GM12878 (cell line): ENCODE measurements around the gene PAQR7.

Source experiments
- CHD2 ChIP-seq: IDR thresholded peaks from 2 replicates; pipeline ENCODE4 v1.6.1; 2011; ENCODE audit warnings: low read depth, low read length, improper control_type of control experiment, borderline replicate concordance
- CREB1 ChIP-seq: IDR thresholded peaks from 2 replicates; pipeline ENCODE4 v1.6.1; 2012; ENCODE audit warnings: low read depth, mild to moderate bottlenecking, inconsistent platforms
- CTCF ChIP-seq, 3 experiments: IDR thresholded peaks in 2 of 3; conservative IDR thresholded peaks in 1 of 3; 2 replicates each; pipeline ENCODE4 v1.5.1; 2011; ENCODE audit warnings: low read depth in 3 of 3, low read length in 3 of 3, mild to moderate bottlenecking in 3 of 3, control low read depth in 2 of 3, moderate library complexity in 2 of 3, inconsistent platforms in 1 of 3, mixed read lengths in 1 of 3; ENCODE audit not compliant: control insufficient read depth in 2 of 3, insufficient read depth in 1 of 3; ENCODE audit errors: extremely low read depth in 1 of 3
- DPF2 ChIP-seq: fragments of 450-650 bp; IDR thresholded peaks from 2 replicates; pipeline ENCODE4 v1.6.1; 2017; ENCODE audit warnings: mild to moderate bottlenecking
- FOS ChIP-seq: IDR thresholded peaks from 3 replicates; pipeline ENCODE4 v1.6.1; 2011; ENCODE audit warnings: borderline replicate concordance; ENCODE audit not compliant: insufficient read length; ENCODE audit errors: extremely low read depth
- NRF1 ChIP-seq: conservative IDR thresholded peaks from 2 replicates; pipeline ENCODE4 v1.6.1; 2011; ENCODE audit warnings: mild to moderate bottlenecking, low read depth, low read length, improper control_type of control experiment
- POLR2A ChIP-seq: IDR thresholded peaks from 2 replicates; pipeline ENCODE4 v1.6.1; 2011; ENCODE audit warnings: low read depth, mild to moderate bottlenecking, low read length
- STAT1 ChIP-seq: fragments of 450-650 bp; conservative IDR thresholded peaks from 2 replicates; pipeline ENCODE4 v1.6.1; 2014; ENCODE audit warnings: antibody characterized with exemption, mild to moderate bottlenecking

- TF ChIP-seq DPF2 (no peak), CREB1 (no peak), FOS (no peak), CHD2 (no peak), CTCF (IDR thresholded peaks at IDR 0.05 in 2 of 3, conservative IDR thresholded peaks at IDR 0.05 in 1 of 3; ENCODE audit: control insufficient read depth in 2 of 3, extremely low read depth in 1 of 3, insufficient read depth in 1 of 3, low read depth in 3 of 3, low read length in 3 of 3) (no peak), POLR2A (no peak), NRF1 (no peak), STAT1 (no peak)
These were observed 814 bp downstream of the PAQR7 start for GRCh38 chr1:25874635-25875153.
